HEK293 (cell line): ENCODE results near the gene HMCN2.

Source experiments
- CTCF ChIA-PET: fragments of 350-600 bp; formaldehyde crosslinking; extraction: SDS; loops from one replicate; lab custom pipeline; 2021; ENCODE audit warnings: antibody characterized with exemption; lab: Yijun Ruan, JAX
- POLR2A ChIA-PET: fragments of 300-600 bp; formaldehyde crosslinking; extraction: SDS; loops from one replicate; lab custom pipeline; 2020; ENCODE audit warnings: antibody characterized with exemption, inconsistent platforms; lab: Yijun Ruan, JAX
- H3K27ac ChIP-seq: fragments of 200-500 bp; sonication (Bioruptor generic); 2 replicates; pipeline ENCODE4 v1.5.1; 2014; ENCODE audit warnings: low read depth, low read length, control low read depth, inconsistent platforms; ENCODE audit errors: extremely low read depth
- H3K36me3 ChIP-seq, 2 experiments: fragments of 200-500 bp in 1 of 2; sonication (Bioruptor generic) in 1 of 2; 1 replicate in 1 of 2; 2 replicates in 1 of 2; pipeline ENCODE4 v1.5.1; 2014 to 2017; ENCODE audit warnings: inconsistent platforms in 2 of 2, low read length in 2 of 2; ENCODE audit not compliant: control insufficient read depth in 2 of 2, insufficient read depth in 1 of 2
- H3K4me1 ChIP-seq: fragments of 200-500 bp; sonication (Bioruptor generic); 2 replicates; pipeline ENCODE4 v1.5.1; 2014; ENCODE audit warnings: mild to moderate bottlenecking, low read length, inconsistent platforms; ENCODE audit not compliant: control insufficient read depth, insufficient read depth
- H3K4me3 ChIP-seq: 2 replicates; pipeline ENCODE4 v1.5.1; 2011; ENCODE audit warnings: low read depth, mild to moderate bottlenecking, control low read depth, low read length, moderate library complexity
- H3K9me3 ChIP-seq: fragments of 200-500 bp; sonication (Bioruptor generic); 2 replicates; pipeline ENCODE4 v1.5.1; 2014; ENCODE audit warnings: low read depth, low read length, inconsistent platforms; ENCODE audit not compliant: control insufficient read depth, insufficient read depth
- IKZF3 ChIP-seq: fragments of 450-650 bp; IDR thresholded peaks from 2 replicates; pipeline ENCODE4 v1.5.0; 2018; ENCODE audit warnings: missing biosample characterization, mild to moderate bottlenecking, missing genetic modification characterization, moderate library complexity
- INSM2 ChIP-seq: fragments of 450-650 bp; formaldehyde crosslinking; IDR thresholded peaks from 2 replicates; pipeline ENCODE4 v1.5.1; 2016; ENCODE audit warnings: missing biosample characterization, missing genetic modification characterization
- KLF7 ChIP-seq: fragments of 450-650 bp; formaldehyde crosslinking; IDR thresholded peaks from 2 replicates; pipeline ENCODE4 v1.5.1; 2016; ENCODE audit warnings: missing biosample characterization, missing genetic modification characterization, borderline replicate concordance
- MZF1 ChIP-seq: fragments of 450-650 bp; formaldehyde crosslinking; IDR thresholded peaks from 2 replicates; pipeline ENCODE4 v1.5.1; 2017; ENCODE audit warnings: missing biosample characterization, missing genetic modification characterization, borderline replicate concordance
- PRDM6 ChIP-seq: fragments of 450-650 bp; formaldehyde crosslinking; IDR thresholded peaks from 2 replicates; pipeline ENCODE4 v1.5.1; 2017; ENCODE audit warnings: missing biosample characterization, missing genetic modification characterization
- RBAK ChIP-seq: fragments of 450-650 bp; formaldehyde crosslinking; IDR thresholded peaks from 2 replicates; pipeline ENCODE4 v1.5.1; 2016; ENCODE audit warnings: missing biosample characterization, missing genetic modification characterization
- REST ChIP-seq: fragments of 450-650 bp; formaldehyde crosslinking; IDR thresholded peaks from 2 replicates; pipeline ENCODE4 v1.5.1; 2016; ENCODE audit warnings: missing biosample characterization, missing genetic modification characterization
- TRIM28 ChIP-seq: IDR thresholded peaks from 2 replicates; pipeline ENCODE4 v1.6.1; 2011; ENCODE audit warnings: low read length, control low read depth, borderline replicate concordance
- ZBTB17 ChIP-seq: fragments of 450-650 bp; formaldehyde crosslinking; IDR thresholded peaks from 2 replicates; pipeline ENCODE4 v1.5.1; 2016; ENCODE audit warnings: missing biosample characterization, missing genetic modification characterization
- ZBTB21 ChIP-seq: fragments of 450-650 bp; formaldehyde crosslinking; IDR thresholded peaks from 2 replicates; pipeline ENCODE4 v1.5.1; 2017; ENCODE audit warnings: missing biosample characterization, missing genetic modification characterization
- ZBTB48 ChIP-seq: fragments of 450-650 bp; formaldehyde crosslinking; IDR thresholded peaks from 2 replicates; pipeline ENCODE4 v1.5.1; 2016; ENCODE audit warnings: missing biosample characterization, missing genetic modification characterization
- ZNF175 ChIP-seq: fragments of 450-650 bp; formaldehyde crosslinking; IDR thresholded peaks from 2 replicates; pipeline ENCODE4 v1.5.1; 2016; ENCODE audit warnings: missing biosample characterization, missing genetic modification characterization
- ZNF23 ChIP-seq: fragments of 450-650 bp; formaldehyde crosslinking; IDR thresholded peaks from 2 replicates; pipeline ENCODE4 v1.5.1; 2016; ENCODE audit warnings: missing biosample characterization, missing genetic modification characterization, borderline replicate concordance
- ZNF248 ChIP-seq: fragments of 450-650 bp; formaldehyde crosslinking; IDR thresholded peaks from 2 replicates; pipeline ENCODE4 v1.5.1; 2017; ENCODE audit warnings: missing biosample characterization, missing genetic modification characterization
- ZNF280C ChIP-seq: fragments of 450-650 bp; formaldehyde crosslinking; IDR thresholded peaks from 2 replicates; pipeline ENCODE4 v1.5.1; 2016; ENCODE audit warnings: missing biosample characterization, missing genetic modification characterization
- ZNF280D ChIP-seq: fragments of 450-650 bp; formaldehyde crosslinking; IDR thresholded peaks from 2 replicates; pipeline ENCODE4 v1.5.1; 2016; ENCODE audit warnings: missing biosample characterization, missing genetic modification characterization
- ZNF37A ChIP-seq: fragments of 450-650 bp; IDR thresholded peaks from 2 replicates; pipeline ENCODE4 v1.5.1; 2018; ENCODE audit warnings: missing biosample characterization, missing genetic modification characterization
- ZNF561 ChIP-seq: fragments of 450-650 bp; IDR thresholded peaks from 2 replicates; pipeline ENCODE4 v1.5.1; 2018; ENCODE audit warnings: missing biosample characterization, missing genetic modification characterization, borderline replicate concordance
- ZNF585B ChIP-seq: fragments of 450-650 bp; formaldehyde crosslinking; IDR thresholded peaks from 2 replicates; pipeline ENCODE4 v1.5.1; 2016; ENCODE audit warnings: missing biosample characterization, missing genetic modification characterization
- ZNF596 ChIP-seq: fragments of 450-650 bp; IDR thresholded peaks from 2 replicates; pipeline ENCODE4 v1.5.0; 2018; ENCODE audit warnings: missing biosample characterization, mild to moderate bottlenecking, missing genetic modification characterization, moderate library complexity

Gene HMCN2

GRCh38 chr9:130290291-130291181, 25.0 kb downstream of the HMCN2 start:
- H3K36me3 ChIP-seq = no peaks in the 10 kb centered on the region
- no peak overlapping the region for H3K27ac ChIP-seq
- no peak overlapping the region for H3K4me3 ChIP-seq
- POLR2A ChIA-PET = interaction anchor here (0.5 to 1.4 kb wide), 3 partner anchors 13 to 177 kb away, joined by 3 to 4 read pairs (median 4); no protein-coding TSS in a partner anchor
- CTCF ChIA-PET = interaction anchor here (0.9 to 1.5 kb wide), 4 partner anchors 47 to 188 kb away, joined by 3 to 8 read pairs (median 3); no protein-coding TSS in a partner anchor
- no peak for TF ChIP-seq ZNF175
- TF ChIP-seq KLF7 = no peak
- no peak for TF ChIP-seq INSM2 (tag by site-specific recombination)
- TF ChIP-seq ZNF23 (tag by site-specific recombination) = peak; percentile 57; the same call in 1 of the 2 replicates
- TF ChIP-seq ZBTB21 (tag by site-specific recombination) = no peak
- no peak for TF ChIP-seq TRIM28
- no peak for TF ChIP-seq IKZF3 (tag by site-specific recombination)
- TF ChIP-seq ZNF37A (tag by site-specific recombination) = no peak
- no peak for TF ChIP-seq RBAK (tag by site-specific recombination)
- no peak for TF ChIP-seq ZNF248 (tag by site-specific recombination)
- TF ChIP-seq ZBTB17 (tag by site-specific recombination) = peak; percentile 95
- H3K4me1 ChIP-seq = peaks cover 8% of the 10 kb centered on the region
- H3K9me3 ChIP-seq = no peaks in the 10 kb centered on the region

- TF ChIP-seq REST (tag by site-specific recombination) = no peak
- TF ChIP-seq ZNF280C (tag by site-specific recombination) = no peak
- no peak for TF ChIP-seq ZNF175
- no peak for TF ChIP-seq PRDM6 (tag by site-specific recombination)
- TF ChIP-seq ZNF561 (tag by site-specific recombination) = no peak
- TF ChIP-seq ZNF596 = no peak
- no peak for TF ChIP-seq ZBTB48 (tag by site-specific recombination)
- TF ChIP-seq MZF1 (tag by site-specific recombination) = no peak
- no peak for TF ChIP-seq ZNF585B (tag by site-specific recombination)
- no peak for TF ChIP-seq ZNF280D (tag by site-specific recombination)
- Histone ChIP-seq H3K36me3 (no peaks in the 10 kb centered on the region), H3K4me1 (peaks cover 8% of the 10 kb centered on the region), H3K27ac (no peak overlapping the region), H3K9me3 (no peaks in the 10 kb centered on the region), H3K4me3 (no peak overlapping the region)
- POLR2A ChIA-PET = interaction anchor here (1.4 kb wide), 1 partner anchor 12 kb away, joined by 4 read pairs; no protein-coding TSS in a partner anchor
- CTCF ChIA-PET = interaction anchor here (0.7 kb wide), 3 partner anchors 48 to 391 kb away, joined by 3 to 4 read pairs (median 3); no protein-coding TSS in a partner anchor
Measured at GRCh38 chr9:130291474-130291873, 25.9 kb downstream of the HMCN2 start.
